ENCODE results near the gene SAMD10.

SAMD10 gene

GRCh38 chr20:63979557-63980316 lies at the start of gene SAMD10:
Gene SAMD10 (minus strand): TSS chr20:63979642. CDS start chr20:63979467, 175 bp downstream.
- ChIA-PET POLR2A (no interaction called here), CTCF (interaction anchor here (0.6 to 3.6 kb wide), 31 partner anchors 8 to 483 kb away, joined by 3 to 28 read pairs (median 4); partner anchors contain the start of genes PTK6 and TCEA2)
- TF ChIP-seq CTCF (IDR thresholded peaks at IDR 0.05; ENCODE audit: insufficient read depth, low read length, missing control alignments): peak; percentile 8
- no peak for DNase-seq (ENCODE audit: low read depth, low spot score)
- H3K4me3 ChIP-seq (ENCODE audit: low read depth, low read length): peak within 1 kb of the TSS; percentile 53

GRCh38 chr20:64027981-64028685 lies 48.7 kb upstream of the SAMD10 start:
- CTCF ChIA-PET: interaction anchor here (0.7 to 4.8 kb wide), 3 partner anchors 11 to 47 kb away, joined by 4 to 32 read pairs (median 4); partner anchors contain the start of gene PRPF6
- POLR2A ChIA-PET: no interaction called here

GRCh38 chr20:64025826-64026412 lies 46.5 kb upstream of the SAMD10 start:
- TF ChIP-seq CTCF (IDR thresholded peaks at IDR 0.05; ENCODE audit: insufficient read depth, low read length, missing control alignments): no peak
- DNase-seq (ENCODE audit: low read depth, low spot score): no peak
- ChIA-PET POLR2A (no interaction called here), CTCF (interaction anchor here (1.3 to 4.8 kb wide), 3 partner anchors 13 to 94 kb away, joined by 3 to 32 read pairs (median 4); no protein-coding TSS in a partner anchor)
- no peak overlapping the region for H3K4me3 ChIP-seq (ENCODE audit: low read depth, low read length)

More at GRCh38 chr20:64027981-64028685, 48.7 kb upstream of the SAMD10 start:
- DNase-seq (ENCODE audit: low read depth, low spot score): no peak
- no peak overlapping the region for H3K4me3 ChIP-seq (ENCODE audit: low read depth, low read length)
- no peak for TF ChIP-seq CTCF (IDR thresholded peaks at IDR 0.05; ENCODE audit: insufficient read depth, low read length, missing control alignments)

- TF ChIP-seq CTCF (IDR thresholded peaks at IDR 0.05; ENCODE audit: insufficient read depth, low read length, missing control alignments): no peak
- ChIA-PET POLR2A (no interaction called here), CTCF (interaction anchor here (1.3 to 4.8 kb wide), 3 partner anchors 14 to 95 kb away, joined by 3 to 32 read pairs (median 4); no protein-coding TSS in a partner anchor)
- no peak overlapping the region for H3K4me3 ChIP-seq (ENCODE audit: low read depth, low read length)
- no peak for DNase-seq (ENCODE audit: low read depth, low spot score)
Observed at GRCh38 chr20:64025101-64025825, 45.8 kb upstream of the SAMD10 start.

GRCh38 chr20:64024141-64024990 lies 44.9 kb upstream of the SAMD10 start:
- H3K4me3 ChIP-seq (ENCODE audit: low read depth, low read length): no peak overlapping the region
- ChIA-PET CTCF (interaction anchor here (1.3 to 4.8 kb wide), 3 partner anchors 15 to 96 kb away, joined by 3 to 32 read pairs (median 4); no protein-coding TSS in a partner anchor), POLR2A (no interaction called here)
- TF ChIP-seq CTCF (IDR thresholded peaks at IDR 0.05; ENCODE audit: insufficient read depth, low read length, missing control alignments): no peak
- DNase-seq (ENCODE audit: low read depth, low spot score): no peak
